Ovary (tissue), 9 donors: ENCODE measurements around the gene C6orf47. TPM values are rescaled to one million over a fixed set of nuclear protein-coding genes. Genes with fewer than 3 reads are reported as not detected.

Source experiments
- DNase-seq, 5 donors: peaks; one replicate each; pipeline ENCODE4 v3.0.0-alpha.2; 2019 to 2020
- H3K27ac ChIP-seq, 2 donors: fragments of 200-600 bp; one replicate each; pipeline versions ENCODE4 v1.5.1 to v1.8.0; 2019 to 2022
- H3K27me3 ChIP-seq: fragments of 200-600 bp; one replicate; pipeline ENCODE4 v1.8.0; 2022
- H3K36me3 ChIP-seq: fragments of 200-600 bp; sonication (generic); one replicate; pipeline ENCODE4 v1.5.1; 2019
- H3K4me1 ChIP-seq: one replicate; pipeline ENCODE4 v1.8.1; 2013; ENCODE audit warnings: mild to moderate bottlenecking, moderate library complexity; ENCODE audit not compliant: insufficient read depth
- H3K4me3 ChIP-seq: fragments of 200-600 bp; sonication (generic); one replicate; pipeline ENCODE4 v1.5.1; 2017
- H3K9me3 ChIP-seq, 2 donors: fragments of 200-600 bp in 1 of 2; sonication (generic) in 1 of 2; one replicate each; pipeline versions ENCODE4 v1.5.1 to v1.8.1; 2013 to 2019; ENCODE audit warnings: mild to moderate bottlenecking in 1 of 2, moderate library complexity in 1 of 2
- EP300 ChIP-seq: sonication (generic); formaldehyde crosslinking; IDR thresholded peaks from one replicate; pipeline ENCODE4 v1.6.1; 2017; ENCODE audit warnings: antibody characterized with exemption
- POLR2A ChIP-seq: fragments of 450-650 bp; IDR thresholded peaks from one replicate; pipeline ENCODE4 v1.6.1; 2017; ENCODE audit warnings: antibody characterized with exemption, mild to moderate bottlenecking, moderate library complexity
- WGBS, 3 donors: extraction: QIAGEN DNeasy Blood & Tissue Kit in 1 of 3; methylation state at CpG; one replicate each; pipeline versions ENCODE4 v1.1.5 to v1.1.7; 2013 to 2017; 5-methylcytosine and 5-hydroxymethylcytosine counted together
- intact Hi-C, 4 donors: fragments of 100-400 bp; cut with DNase I; formaldehyde crosslinking; loops; one replicate each; pipeline versions ENCODE4 v1.11.0 to v1.15.1; 2022 to 2023
- polyA plus RNA-seq, 2 donors: library from polyadenylated mRNA; stranded (reverse); fragments of 200-250 nt in 1 of 2; fragments of 350-450 nt in 1 of 2; fragmentation: Illumina TruSeq in 1 of 2; extraction: RNeasy Lipid Tissue Mini Kit (QIAGEN cat#74804) in 1 of 2; gene quantifications; one replicate each; pipeline ENCODE4 v1.2.3, GENCODE V29; 2013 to 2014
- total RNA-seq, 7 donors: library from RNA; depleted of rRNA in 2 of 7; stranded (reverse); fragments of >200 nt in 2 of 7; fragmentation: NEBNext Ultra II Directional in 3 of 7; extraction: Animal tissue kit (Norgen Biotek cat#: 25700) in 3 of 7; gene quantifications; one replicate each; pipeline versions ENCODE4 v1.1.0 to v1.2.4, GENCODE V29; 2016 to 2023
- TF ChIP-seq, protein P1 (sequence below), 3 donors: fragments of 450-650 bp in 2 of 3; fragments of 200-600 bp in 1 of 3; IDR thresholded peaks; one replicate each; pipeline versions ENCODE4 v1.5.1 to v1.8.0; 2016 to 2022; ENCODE audit warnings: antibody characterized with exemption in 3 of 3, mild to moderate bottlenecking in 1 of 3
- donor health status: DM: no; HTN: no; CAD: no; lungs with moderate emphysema.
- donor health status: DM: no; HTN: no; CAD: no.
- donor health status: Bipolar disorder and iron deficiency.
- donor health status: DM: yes; HTN: yes; CAD: no.
- donor health status: DM: no; HTN: no; CAD: no.
- donor health status: DM: yes; HTN: yes; CAD: no.

The C6orf47 gene
- total and polyA plus RNA-seq, 9 donors = 13.9 to 26.2 (median 19.7) TPM

DNA sequence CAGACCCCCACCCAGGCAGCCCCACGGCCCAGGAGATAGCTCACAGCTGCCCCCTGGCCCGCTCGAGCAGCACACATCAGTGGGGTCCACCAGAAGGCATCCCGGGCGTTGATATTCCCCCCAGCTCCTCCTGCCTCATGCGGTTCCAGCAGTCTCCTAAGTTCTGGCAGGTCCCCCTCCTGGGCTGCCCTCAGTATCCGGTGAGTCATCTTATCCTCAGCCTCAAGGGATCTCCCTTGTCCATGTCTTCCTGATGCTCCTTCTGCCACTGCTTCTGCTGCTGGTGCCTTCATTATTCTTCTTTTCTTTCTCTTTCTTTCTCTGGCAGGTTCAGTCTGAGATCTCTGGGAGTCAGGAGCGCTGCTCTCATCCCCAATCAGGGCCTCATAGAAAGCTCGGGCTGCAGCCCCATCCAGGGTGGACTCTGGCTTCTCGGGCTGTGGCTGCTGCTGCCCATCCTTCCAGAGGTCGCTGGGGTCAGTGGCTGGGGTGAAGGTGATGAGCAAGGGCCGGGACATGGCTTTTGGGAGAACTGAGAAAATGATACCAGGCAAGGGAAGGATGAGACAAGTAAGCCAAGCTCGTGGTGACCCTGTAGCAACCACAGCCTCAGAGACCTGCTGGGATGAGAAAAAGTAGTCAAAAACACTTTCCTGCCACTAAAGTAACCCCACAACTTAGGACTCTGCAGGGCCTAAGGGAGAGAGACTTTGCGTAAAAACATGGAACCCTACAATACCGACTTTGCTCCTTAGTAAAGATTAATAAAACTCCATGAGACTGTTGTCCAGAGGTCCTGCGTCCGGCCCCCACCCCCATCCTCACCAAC, 3.6 kb upstream of the C6orf47 start:
- Histone ChIP-seq H3K27me3 (no peaks in the 10 kb centered on the region), H3K9me3 (no peaks in the 10 kb centered on the region), H3K4me1 (peaks cover 22% of the 10 kb centered on the region), H3K4me3 (peak overlapping the region; percentile 78), H3K36me3 (no peaks in the 10 kb centered on the region), H3K27ac (peak overlapping the region; percentile 85 to 90)
- intact Hi-C loops = no loop called here
- TF ChIP-seq POLR2A (no peak), EP300 (no peak)
- TF ChIP-seq, protein P1, sequence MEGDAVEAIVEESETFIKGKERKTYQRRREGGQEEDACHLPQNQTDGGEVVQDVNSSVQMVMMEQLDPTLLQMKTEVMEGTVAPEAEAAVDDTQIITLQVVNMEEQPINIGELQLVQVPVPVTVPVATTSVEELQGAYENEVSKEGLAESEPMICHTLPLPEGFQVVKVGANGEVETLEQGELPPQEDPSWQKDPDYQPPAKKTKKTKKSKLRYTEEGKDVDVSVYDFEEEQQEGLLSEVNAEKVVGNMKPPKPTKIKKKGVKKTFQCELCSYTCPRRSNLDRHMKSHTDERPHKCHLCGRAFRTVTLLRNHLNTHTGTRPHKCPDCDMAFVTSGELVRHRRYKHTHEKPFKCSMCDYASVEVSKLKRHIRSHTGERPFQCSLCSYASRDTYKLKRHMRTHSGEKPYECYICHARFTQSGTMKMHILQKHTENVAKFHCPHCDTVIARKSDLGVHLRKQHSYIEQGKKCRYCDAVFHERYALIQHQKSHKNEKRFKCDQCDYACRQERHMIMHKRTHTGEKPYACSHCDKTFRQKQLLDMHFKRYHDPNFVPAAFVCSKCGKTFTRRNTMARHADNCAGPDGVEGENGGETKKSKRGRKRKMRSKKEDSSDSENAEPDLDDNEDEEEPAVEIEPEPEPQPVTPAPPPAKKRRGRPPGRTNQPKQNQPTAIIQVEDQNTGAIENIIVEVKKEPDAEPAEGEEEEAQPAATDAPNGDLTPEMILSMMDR (IDR thresholded peaks at IDR 0.05) = no peak
- DNase-seq = peak; percentile 38 to 66 (median 63)
- 5 to 7% (median 6%) methylated on average over 17 of the region's 17 CpGs for WGBS, 3 donors

DNA sequence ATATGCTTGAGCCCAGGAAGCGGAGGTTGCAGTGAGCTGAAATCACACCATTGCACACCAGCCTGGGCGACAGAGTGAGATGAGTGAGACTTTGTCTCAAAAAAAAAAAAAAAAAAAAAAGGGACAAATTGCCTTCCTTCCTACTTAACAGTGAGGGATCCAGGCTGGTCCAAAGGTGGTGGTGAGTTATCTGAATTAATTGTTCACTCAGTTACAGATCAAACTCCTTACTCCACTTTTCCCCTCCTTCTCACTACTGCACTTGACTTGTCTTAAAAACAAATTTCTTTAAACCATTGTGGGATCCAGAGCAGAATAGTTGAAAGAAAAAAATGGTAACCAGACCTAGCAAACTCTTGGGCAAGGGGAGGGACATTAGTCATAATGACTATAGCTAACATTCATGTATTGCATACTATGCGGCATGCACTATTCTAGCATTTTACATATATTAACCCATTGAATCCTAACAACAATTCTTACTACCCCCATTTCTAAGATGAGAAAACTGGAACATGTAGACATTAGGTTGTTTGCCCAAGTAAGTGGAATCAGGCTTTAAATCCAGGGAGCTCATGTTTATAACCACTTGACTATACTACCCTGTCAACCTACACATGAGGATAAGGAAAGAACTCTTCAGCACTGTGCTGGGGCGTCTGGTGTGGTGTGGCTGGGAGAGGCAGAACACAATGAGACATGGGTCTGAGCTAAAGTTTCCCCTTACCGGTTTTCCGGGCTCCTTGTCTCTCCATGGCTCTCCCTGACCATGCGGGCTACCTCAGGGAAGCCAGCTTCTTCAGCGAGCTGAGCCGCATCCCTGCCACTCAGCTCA, 2.8 kb upstream of the C6orf47 start:
- Histone ChIP-seq H3K27ac (peak overlapping the region; percentile 85 to 90), H3K4me3 (peak overlapping the region; percentile 78), H3K27me3 (no peaks in the 10 kb centered on the region), H3K9me3 (no peaks in the 10 kb centered on the region), H3K36me3 (no peaks in the 10 kb centered on the region), H3K4me1 (peaks cover 25% of the 10 kb centered on the region)
- intact Hi-C loops = no loop called here
- no peak for DNase-seq
- WGBS, 3 donors = 34 to 46% (median 40%) methylated on average over 9 of the region's 9 CpGs
- TF ChIP-seq, protein P1 (IDR thresholded peaks at IDR 0.05) = no peak
- TF ChIP-seq POLR2A (no peak), EP300 (no peak)

DNA sequence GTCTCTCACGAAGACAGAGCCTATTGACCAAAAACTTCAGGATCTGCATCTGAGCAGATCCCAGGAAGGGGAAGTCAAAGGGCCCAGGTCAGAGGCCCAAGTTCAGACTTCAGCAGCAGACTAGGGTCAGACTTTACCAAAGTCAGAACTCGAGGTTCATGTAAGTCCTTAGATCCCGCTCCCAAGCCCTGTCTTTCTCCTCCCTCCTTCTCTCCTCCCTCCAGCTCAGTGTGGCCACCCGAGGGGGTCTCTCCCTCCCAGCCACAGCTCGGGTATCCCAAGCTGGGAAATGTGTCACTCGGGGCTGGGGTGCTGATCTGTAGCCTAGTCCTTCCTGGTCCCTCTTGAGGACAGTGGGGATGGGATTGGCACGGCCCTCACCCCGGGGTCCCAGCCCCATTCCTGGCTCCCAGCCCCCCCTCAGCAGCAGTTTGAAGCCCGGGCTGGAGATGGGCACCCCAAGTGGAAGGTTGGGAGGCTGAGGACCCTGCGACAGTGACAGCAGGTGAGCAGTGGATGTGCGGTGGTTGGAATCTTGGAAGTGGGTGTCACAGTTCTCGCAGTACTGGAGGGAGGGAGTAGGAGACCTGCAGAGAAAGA, 1.6 kb upstream of the C6orf47 start:
- Histone ChIP-seq H3K36me3 (no peaks in the 10 kb centered on the region), H3K27me3 (no peaks in the 10 kb centered on the region), H3K4me3 (no peak overlapping the region), H3K9me3 (no peaks in the 10 kb centered on the region), H3K27ac (no peak overlapping the region), H3K4me1 (peaks cover 26% of the 10 kb centered on the region)
- peak in 2 of 5 donors; percentile 41 to 46 for DNase-seq
- 83 to 85% (median 84%) methylated on average over 12 of the region's 12 CpGs for WGBS, 3 donors
- intact Hi-C loops = no loop called here
- TF ChIP-seq POLR2A = no peak
- TF ChIP-seq, protein P1 (IDR thresholded peaks at IDR 0.05) = no peak
- TF ChIP-seq EP300 = no peak
